Measurements from ENCODE around the gene CD79B.

GRCh38 chr17:63939884-63940283, 7.8 kb upstream of the CD79B start:
- TF ChIP-seq CTCF (IDR thresholded peaks at IDR 0.05) (no peak), POLR2A (IDR thresholded peaks at IDR 0.05) (no peak)

Data from body of pancreas (tissue), 4 donors.